Epithelial cell of umbilical artery (primary cell): ENCODE results near the gene MYL5. TPM values are rescaled to one million over a fixed set of nuclear protein-coding genes. Genes with fewer than 3 reads are reported as not detected.

ENCODE experiments used
- total RNA-seq: library from RNA; depleted of rRNA; stranded (reverse); fragments of >200 nt; gene quantifications from 2 replicates; pipeline ENCODE4 v1.2.3, GENCODE V29; 2014

The MYL5 gene
- 5.0 and 10.1 TPM in 2 replicates for total RNA-seq

DNA sequence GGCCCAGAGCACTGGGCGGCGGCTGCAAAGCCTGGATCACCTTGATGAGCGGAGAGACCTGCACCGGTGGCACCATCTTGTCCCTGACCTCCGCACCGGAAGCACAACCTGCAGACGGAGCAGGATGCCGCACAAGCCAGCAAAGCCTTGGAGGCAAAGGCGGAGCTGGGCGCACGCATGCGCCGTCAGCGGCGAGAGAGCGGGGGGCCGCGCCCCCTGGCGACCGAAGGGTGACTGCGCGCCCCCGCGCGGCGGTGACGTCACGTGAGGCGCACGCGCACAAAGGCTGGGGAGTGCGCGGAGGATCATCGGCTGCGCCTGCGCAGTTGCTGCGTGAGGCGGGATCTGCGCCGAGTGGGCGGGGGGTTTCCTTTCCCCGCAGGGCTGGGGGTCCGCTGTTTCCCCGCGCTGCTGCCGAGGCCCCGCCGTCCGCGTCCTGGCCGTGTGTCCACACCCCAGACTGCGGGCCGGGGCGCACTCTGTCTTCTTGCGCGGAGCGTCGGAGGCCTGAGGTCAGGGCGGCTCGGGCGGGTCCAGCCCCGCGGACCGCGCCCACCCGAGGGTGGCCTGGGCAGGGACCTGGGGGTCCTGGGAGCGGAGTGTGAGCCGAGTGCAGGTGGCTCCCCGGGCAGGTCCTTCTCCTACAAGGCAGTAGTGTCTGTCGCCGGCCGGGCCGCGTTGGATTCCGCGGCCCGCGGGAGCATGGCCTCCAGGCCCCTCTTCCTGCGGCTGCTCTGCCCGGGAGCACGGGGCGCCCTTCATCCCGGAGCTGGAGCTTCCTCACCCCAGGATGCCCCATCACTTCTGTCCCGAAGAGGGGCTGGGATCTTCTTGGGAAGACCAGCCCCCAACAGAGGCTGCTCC, at the start of gene MYL5, which contains the start of gene ATP5ME:
TSS of gene MYL5 (plus strand) at position 371 of the 864 bp plus-strand sequence. CDS start 3,485 bp downstream, outside the sequence.
TSS of gene ATP5ME (minus strand) at position 105 of the 864 bp plus-strand sequence. CDS start at position 76, 29 bp downstream.

DNA sequence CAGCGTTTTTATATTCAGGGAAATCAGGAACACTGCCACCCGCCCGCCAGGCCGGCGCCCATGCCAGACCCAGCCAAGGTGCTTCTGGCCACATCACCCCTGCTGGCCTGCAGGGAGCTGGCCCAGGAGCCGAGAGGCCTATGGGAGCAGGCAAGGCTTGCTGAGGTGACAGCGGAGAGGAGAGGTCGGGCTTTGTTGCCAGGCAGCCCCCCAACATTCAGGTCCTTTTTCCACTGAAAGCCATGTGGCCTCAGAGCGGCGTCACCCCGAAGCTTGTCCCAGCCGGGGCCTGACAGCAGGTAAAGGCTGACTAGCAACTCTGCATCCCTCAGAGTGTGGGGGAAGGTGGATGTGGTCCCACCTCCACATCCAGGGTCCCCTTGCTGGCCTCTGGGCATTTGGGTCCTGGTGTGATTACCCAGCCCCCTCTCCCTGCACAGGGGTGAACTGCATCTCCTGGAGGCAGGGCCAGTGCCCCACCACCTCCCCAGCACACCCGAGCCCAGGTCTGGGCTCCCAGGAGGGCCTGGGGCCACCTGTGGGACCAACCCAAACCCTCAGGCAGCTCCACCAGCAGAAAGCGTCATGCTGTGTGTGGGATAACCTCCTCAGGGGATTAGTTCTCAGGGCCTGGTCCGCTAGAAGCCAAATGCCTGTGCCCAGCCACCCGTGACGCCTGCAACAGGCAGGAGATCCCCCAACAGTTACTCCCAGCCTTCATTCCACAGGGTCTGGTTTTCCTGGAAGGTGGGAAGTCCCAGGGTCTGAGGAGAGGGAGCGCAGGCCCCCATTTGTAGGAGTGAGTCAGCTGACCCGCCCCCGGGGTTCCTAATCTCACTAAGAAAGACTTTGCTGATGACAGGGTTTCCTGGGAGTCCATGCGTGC, 49.4 kb upstream of the MYL5 start, which contains the start of gene PDE6B:
TSS of gene PDE6B (plus strand) at position 869 of the 886 bp plus-strand sequence. CDS start 54 bp downstream, outside the sequence.

GRCh38 chr4:688854-689681, 14.7 kb downstream of the MYL5 start, which contains the start of gene SLC49A3:
SLC49A3 (minus strand) TSS chr4:689151; CDS start chr4:689127, 24 bp downstream.

DNA sequence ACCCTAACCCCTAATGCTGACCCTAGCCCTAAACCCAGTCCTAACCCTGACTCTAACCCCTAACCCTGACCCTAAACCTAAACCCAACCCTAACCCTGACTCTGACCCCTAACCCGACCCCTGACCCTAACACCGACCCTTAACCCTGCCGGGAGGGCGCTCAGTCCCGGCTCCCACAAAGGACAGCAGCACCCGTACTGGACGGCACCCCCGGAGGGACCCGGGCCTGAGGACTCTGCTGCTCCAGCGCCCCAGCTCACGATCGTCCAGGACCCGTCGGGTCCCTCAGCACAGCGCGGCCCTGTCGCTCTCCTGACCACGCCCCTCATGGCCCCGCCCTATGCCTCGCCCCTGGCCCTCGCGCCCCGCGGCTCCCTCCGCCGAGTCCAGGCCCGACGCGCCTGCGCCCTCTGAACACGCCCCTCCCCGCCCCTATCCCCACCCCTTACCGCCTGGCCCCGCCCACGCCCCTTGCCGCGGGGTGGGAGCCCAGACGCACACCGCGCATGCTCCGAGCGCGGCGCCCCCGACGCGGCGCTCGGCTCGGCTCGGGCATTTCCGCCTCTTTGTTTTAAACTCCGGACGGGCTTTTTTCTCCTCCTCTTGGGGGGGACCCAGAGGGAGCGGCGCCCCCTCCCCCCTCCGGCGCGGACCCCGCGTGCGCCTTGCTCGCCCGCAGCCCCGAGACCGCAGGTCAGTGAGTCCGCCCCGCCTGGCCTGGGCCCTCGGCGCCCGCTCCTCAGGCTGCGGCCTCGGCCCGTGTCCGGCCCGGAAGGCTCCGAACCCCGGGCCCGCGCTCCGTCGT, 31.1 kb downstream of the MYL5 start, which contains the start of gene PCGF3:
TSS of gene PCGF3 (plus strand) at position 555 of the 805 bp plus-strand sequence. CDS start 27,849 bp downstream, outside the sequence.

Other genes starting within 250 kb of the MYL5 start
- gene ZNF721, start 175.4 kb upstream of the MYL5 start, total RNA-seq: 10.5 and 19.5 TPM in 2 replicates
- gene PIGG, start 175.3 kb upstream of the MYL5 start, total RNA-seq: 30.2 and 37.4 TPM in 2 replicates
- gene TMEM271, start 98.2 kb upstream of the MYL5 start, total RNA-seq: not detected in 2 replicates
- gene PDE6B, start 49.0 kb upstream of the MYL5 start, total RNA-seq: 7.5 and 10.2 TPM in 2 replicates
- gene ATP5ME, start 266 bp upstream of the MYL5 start, total RNA-seq: 78.0 and 168 TPM in 2 replicates
- gene SLC49A3, start 14.6 kb downstream of the MYL5 start, total RNA-seq: 1.9 and 5.2 TPM in 2 replicates
- 46.4 and 62.9 TPM in 2 replicates for gene PCGF3, start 31.3 kb downstream of the MYL5 start, total RNA-seq
- not detected in 2 replicates for gene CPLX1, start 151.6 kb downstream of the MYL5 start, total RNA-seq